ENCODE data around the gene UQCR11.

The UQCR11 gene

GRCh38 chr19:1556390-1557070 lies 48.7 kb downstream of the UQCR11 start:
- TF ChIP-seq EZH2 (IDR thresholded peaks at IDR 0.05; ENCODE audit: borderline replicate concordance, low read depth, low read length, severe bottlenecking), result no peak
- TF ChIP-seq, protein P1, sequence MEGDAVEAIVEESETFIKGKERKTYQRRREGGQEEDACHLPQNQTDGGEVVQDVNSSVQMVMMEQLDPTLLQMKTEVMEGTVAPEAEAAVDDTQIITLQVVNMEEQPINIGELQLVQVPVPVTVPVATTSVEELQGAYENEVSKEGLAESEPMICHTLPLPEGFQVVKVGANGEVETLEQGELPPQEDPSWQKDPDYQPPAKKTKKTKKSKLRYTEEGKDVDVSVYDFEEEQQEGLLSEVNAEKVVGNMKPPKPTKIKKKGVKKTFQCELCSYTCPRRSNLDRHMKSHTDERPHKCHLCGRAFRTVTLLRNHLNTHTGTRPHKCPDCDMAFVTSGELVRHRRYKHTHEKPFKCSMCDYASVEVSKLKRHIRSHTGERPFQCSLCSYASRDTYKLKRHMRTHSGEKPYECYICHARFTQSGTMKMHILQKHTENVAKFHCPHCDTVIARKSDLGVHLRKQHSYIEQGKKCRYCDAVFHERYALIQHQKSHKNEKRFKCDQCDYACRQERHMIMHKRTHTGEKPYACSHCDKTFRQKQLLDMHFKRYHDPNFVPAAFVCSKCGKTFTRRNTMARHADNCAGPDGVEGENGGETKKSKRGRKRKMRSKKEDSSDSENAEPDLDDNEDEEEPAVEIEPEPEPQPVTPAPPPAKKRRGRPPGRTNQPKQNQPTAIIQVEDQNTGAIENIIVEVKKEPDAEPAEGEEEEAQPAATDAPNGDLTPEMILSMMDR (IDR thresholded peaks at IDR 0.05; ENCODE audit: borderline replicate concordance, extremely low read depth, low read length, poor library complexity, severe bottlenecking), result no peak
- Histone ChIP-seq H3K9me3 (ENCODE audit: insufficient read depth, low read length, severe bottlenecking) (no peaks in the 10 kb centered on the region), H3K9ac (ENCODE audit: low read depth, low read length) (no peak overlapping the region), H3K4me1 (ENCODE audit: insufficient read depth, low read length) (no peaks in the 10 kb centered on the region), H3K79me2 (ENCODE audit: insufficient read depth, low read length) (peaks cover 28% of the 10 kb centered on the region), H3K27me3 (ENCODE audit: insufficient read depth, low read length, poor library complexity) (no peaks in the 10 kb centered on the region), H2AFZ (ENCODE audit: low read depth, low read length) (no peak overlapping the region), H4K20me1 (ENCODE audit: insufficient read depth, low read length) (peaks cover 38% of the 10 kb centered on the region), H3K27ac (ENCODE audit: low read length) (no peak overlapping the region), H3K4me3 (ENCODE audit: low read depth in 1 of 2, low read length in 2 of 2) (no peak overlapping the region), H3K4me2 (ENCODE audit: insufficient read depth, low read length) (no peak overlapping the region), H3K36me3 (ENCODE audit: insufficient read depth, low read length) (peaks cover 14% of the 10 kb centered on the region)
- ATAC-seq (ENCODE audit: insufficient read depth, low read depth) (no peak), DNase-seq (no peak)

- Histone ChIP-seq H4K20me1 (ENCODE audit: insufficient read depth, low read length) (peaks cover 30% of the 10 kb centered on the region), H3K4me2 (ENCODE audit: insufficient read depth, low read length) (no peak overlapping the region), H3K27me3 (ENCODE audit: insufficient read depth, low read length, poor library complexity) (no peaks in the 10 kb centered on the region), H3K4me1 (ENCODE audit: insufficient read depth, low read length) (no peaks in the 10 kb centered on the region), H3K9ac (ENCODE audit: low read depth, low read length) (no peak overlapping the region), H3K27ac (ENCODE audit: low read length) (no peak overlapping the region), H3K79me2 (ENCODE audit: insufficient read depth, low read length) (peaks cover 20% of the 10 kb centered on the region), H3K9me3 (ENCODE audit: insufficient read depth, low read length, severe bottlenecking) (no peaks in the 10 kb centered on the region), H3K4me3 (ENCODE audit: low read depth in 1 of 2, low read length in 2 of 2) (no peak overlapping the region), H2AFZ (ENCODE audit: low read depth, low read length) (no peak overlapping the region), H3K36me3 (ENCODE audit: insufficient read depth, low read length) (peaks cover 9% of the 10 kb centered on the region)
- no peak for DNase-seq
- TF ChIP-seq, protein P1 (IDR thresholded peaks at IDR 0.05; ENCODE audit: borderline replicate concordance, extremely low read depth, low read length, poor library complexity, severe bottlenecking), result no peak
- TF ChIP-seq EZH2 (IDR thresholded peaks at IDR 0.05; ENCODE audit: borderline replicate concordance, low read depth, low read length, severe bottlenecking), result no peak
- ATAC-seq (ENCODE audit: insufficient read depth, low read depth), result no peak
Observed at GRCh38 chr19:1555487-1556389, 49.5 kb downstream of the UQCR11 start.

DNA sequence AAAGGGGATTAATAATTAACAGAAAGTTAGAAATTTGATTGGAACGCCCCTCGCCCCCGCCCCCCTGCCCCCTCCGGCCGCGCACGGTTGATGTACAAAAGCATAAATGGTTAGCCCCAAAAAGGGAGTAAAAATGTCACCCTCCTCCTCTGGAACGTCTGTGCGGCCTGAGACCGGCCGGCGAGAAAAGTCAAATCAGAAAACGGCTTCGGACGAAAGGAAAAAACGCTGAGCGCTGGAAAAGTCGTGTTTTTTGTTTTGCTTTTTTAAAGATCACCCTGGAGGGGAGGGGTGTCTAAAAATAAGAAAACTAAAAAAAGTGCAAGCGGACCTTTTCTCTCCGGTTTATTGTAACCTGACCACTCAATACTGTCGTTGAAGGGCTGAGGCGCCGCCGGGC lies 50.3 kb downstream of the UQCR11 start:
- Histone ChIP-seq H3K4me2 (ENCODE audit: insufficient read depth, low read length) (no peak overlapping the region), H3K36me3 (ENCODE audit: insufficient read depth, low read length) (peaks cover 9% of the 10 kb centered on the region), H3K9ac (ENCODE audit: low read depth, low read length) (no peak overlapping the region), H3K27ac (ENCODE audit: low read length) (no peak overlapping the region), H3K79me2 (ENCODE audit: insufficient read depth, low read length) (peaks cover 13% of the 10 kb centered on the region), H3K9me3 (ENCODE audit: insufficient read depth, low read length, severe bottlenecking) (no peaks in the 10 kb centered on the region), H3K4me1 (ENCODE audit: insufficient read depth, low read length) (no peaks in the 10 kb centered on the region), H3K27me3 (ENCODE audit: insufficient read depth, low read length, poor library complexity) (no peaks in the 10 kb centered on the region), H4K20me1 (ENCODE audit: insufficient read depth, low read length) (peaks cover 22% of the 10 kb centered on the region), H3K4me3 (ENCODE audit: low read depth in 1 of 2, low read length in 2 of 2) (no peak overlapping the region), H2AFZ (ENCODE audit: low read depth, low read length) (no peak overlapping the region)
- DNase-seq (no peak), ATAC-seq (ENCODE audit: insufficient read depth, low read depth) (no peak)
- TF ChIP-seq, protein P1 (IDR thresholded peaks at IDR 0.05; ENCODE audit: borderline replicate concordance, extremely low read depth, low read length, poor library complexity, severe bottlenecking), result no peak
- no peak for TF ChIP-seq EZH2 (IDR thresholded peaks at IDR 0.05; ENCODE audit: borderline replicate concordance, low read depth, low read length, severe bottlenecking)

All from DND-41 (cell line).